ENCODE results near the gene TMEM72. TPM values are rescaled to one million over a fixed set of nuclear protein-coding genes. Genes with fewer than 3 reads are reported as not detected.

The TMEM72 gene
- total RNA-seq, 1 experiment from 2014 or later, result not detected

DNA sequence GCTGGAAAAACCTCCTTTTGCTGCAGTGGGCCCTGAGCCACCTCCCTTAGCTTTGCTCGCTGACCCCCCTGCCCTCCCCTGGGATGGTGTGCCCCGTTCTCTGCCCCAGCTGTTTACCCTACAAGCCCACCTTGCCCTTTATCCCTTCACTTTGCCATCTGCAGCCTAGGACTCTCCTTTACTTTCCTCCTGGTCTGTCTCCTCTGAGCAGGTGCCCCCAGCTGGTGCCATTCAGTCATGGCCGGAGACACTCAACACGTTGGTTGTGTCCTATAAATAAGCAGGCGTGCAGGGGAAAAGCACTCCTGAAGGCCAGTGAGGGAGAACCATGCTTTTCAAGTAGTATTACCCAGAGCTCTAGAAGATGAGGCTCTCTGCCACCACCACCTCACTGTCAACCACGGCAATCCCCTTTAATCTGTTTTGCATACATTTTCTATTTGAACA, 54.5 kb downstream of the TMEM72 start:
- no peak for DNase-seq
- H3K27me3 ChIP-seq, result no peaks in the 10 kb centered on the region
- H3K9me3 ChIP-seq, result no peaks in the 10 kb centered on the region

DNA sequence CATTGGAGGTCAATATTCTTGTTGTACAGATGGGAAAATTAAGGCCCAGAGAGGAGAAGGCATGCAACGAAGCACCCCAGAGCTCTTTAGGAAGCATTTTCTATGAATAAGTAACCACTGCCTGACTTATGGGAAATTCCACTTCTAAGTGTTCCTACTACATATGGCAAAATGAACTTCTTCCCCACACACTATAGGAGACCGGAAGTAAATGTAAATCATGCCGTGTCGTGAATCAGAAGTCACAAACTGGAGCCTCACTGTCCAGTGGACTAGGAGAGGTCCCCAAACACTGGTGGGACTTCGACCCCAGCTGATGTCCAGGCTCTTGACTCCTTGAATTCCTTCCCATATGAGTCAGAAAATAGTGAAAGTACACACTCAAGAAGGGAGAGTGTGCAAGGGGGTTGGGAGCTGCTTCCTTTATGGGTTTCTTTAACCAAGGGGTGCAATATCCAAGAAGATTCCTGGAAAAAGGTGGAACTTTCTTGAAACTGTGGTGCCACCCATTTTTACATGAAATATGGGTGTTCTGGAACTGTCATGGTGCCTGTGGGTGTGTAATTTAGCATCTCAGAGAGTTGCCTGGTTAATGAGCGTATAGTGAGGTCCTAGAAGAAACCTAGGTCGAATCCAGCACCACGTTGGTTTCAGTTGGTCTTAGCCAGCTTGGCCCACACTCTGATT, 55.1 kb downstream of the TMEM72 start:
- no peaks in the 10 kb centered on the region for H3K36me3 ChIP-seq
- no peak overlapping the region for H3K4me3 ChIP-seq
- no peak for DNase-seq
- H3K9me3 ChIP-seq, result no peaks in the 10 kb centered on the region
- no peaks in the 10 kb centered on the region for H3K27me3 ChIP-seq

More for the DNA sequence above, 54.5 kb downstream of the TMEM72 start:
- no peaks in the 10 kb centered on the region for H3K36me3 ChIP-seq
- no peak overlapping the region for H3K4me3 ChIP-seq

DNA sequence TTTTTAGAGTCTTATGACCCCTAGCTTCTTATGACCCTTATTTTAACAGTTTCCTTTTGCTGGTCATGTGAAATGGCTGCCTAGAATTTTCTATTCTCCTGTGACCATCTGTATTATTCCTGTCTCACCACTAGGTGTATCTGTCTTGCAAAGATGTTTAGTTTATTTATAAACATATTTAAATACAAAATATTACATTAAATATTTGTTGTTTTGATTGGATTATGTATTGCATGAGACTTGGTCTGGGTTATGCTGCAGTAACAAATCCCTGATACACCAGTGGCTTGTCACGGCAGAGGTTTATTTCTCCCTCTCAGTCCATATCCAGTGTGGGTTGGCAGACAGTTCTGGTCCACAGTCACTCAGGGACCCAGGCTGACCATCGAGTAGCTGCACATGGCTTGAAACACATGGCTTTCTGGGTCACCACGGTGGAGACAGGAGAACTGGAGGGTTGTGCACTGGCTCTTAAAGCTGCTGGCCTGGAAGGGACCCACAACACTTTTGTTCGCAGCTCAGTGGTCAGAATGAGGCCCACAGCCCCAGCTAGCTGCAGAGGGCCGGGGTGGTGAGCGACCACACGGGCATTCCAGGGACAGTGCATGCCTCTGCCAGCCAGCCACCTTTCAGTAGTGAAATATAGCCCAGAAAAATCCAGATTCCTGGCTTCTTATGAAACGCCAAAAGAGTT, 55.8 kb downstream of the TMEM72 start:
- DNase-seq, result no peak
- H3K36me3 ChIP-seq, result no peaks in the 10 kb centered on the region
- no peak overlapping the region for H3K4me3 ChIP-seq
- H3K9me3 ChIP-seq, result no peaks in the 10 kb centered on the region
- no peaks in the 10 kb centered on the region for H3K27me3 ChIP-seq

DNA sequence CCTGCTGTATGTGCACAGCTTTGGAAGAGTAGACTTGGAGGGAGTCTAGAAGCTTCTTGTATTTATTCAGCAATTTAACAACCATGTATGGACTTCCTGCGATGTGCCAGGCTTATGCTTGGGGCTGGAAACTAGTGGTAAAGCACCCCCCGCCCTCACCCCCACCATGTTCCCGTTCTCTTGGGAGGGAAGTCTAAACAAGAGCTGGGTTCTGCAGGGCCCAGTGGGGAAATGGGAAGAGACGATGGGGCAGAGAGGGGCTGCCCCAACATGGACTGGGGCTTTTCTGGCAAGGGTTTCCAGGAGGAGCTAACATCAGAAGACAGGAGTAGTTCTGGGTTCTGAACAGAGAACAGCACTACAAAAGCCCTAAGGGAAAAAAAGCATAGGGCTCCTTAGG, 56.5 kb downstream of the TMEM72 start:
- no peaks in the 10 kb centered on the region for H3K27me3 ChIP-seq
- H3K36me3 ChIP-seq, result no peaks in the 10 kb centered on the region
- H3K9me3 ChIP-seq, result no peaks in the 10 kb centered on the region
- H3K4me3 ChIP-seq, result no peak overlapping the region
- DNase-seq, result no peak

DNA sequence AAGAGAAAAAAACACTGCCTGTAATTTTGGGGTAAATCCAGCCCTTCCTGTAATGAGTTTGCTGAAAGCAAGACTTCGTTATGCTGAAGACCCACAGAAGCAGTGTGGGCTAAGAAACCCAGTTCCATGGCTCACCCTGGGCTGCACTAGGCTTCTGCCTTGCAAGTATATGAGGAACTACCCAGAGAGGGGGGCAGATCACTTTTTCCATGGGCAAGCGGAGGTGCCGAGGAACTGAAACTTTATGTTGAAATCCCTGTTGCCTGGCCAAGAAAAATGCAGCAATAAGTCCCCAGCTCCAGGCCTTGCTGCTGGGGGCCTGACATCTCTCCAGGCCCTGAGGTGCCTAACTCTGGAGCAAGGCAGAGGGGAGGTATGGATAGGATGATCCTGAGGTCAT, 57.0 kb downstream of the TMEM72 start:
- no peak for DNase-seq
- H3K36me3 ChIP-seq, result no peaks in the 10 kb centered on the region
- H3K4me3 ChIP-seq, result no peak overlapping the region
- H3K27me3 ChIP-seq, result no peaks in the 10 kb centered on the region
- H3K9me3 ChIP-seq, result no peaks in the 10 kb centered on the region

DNA sequence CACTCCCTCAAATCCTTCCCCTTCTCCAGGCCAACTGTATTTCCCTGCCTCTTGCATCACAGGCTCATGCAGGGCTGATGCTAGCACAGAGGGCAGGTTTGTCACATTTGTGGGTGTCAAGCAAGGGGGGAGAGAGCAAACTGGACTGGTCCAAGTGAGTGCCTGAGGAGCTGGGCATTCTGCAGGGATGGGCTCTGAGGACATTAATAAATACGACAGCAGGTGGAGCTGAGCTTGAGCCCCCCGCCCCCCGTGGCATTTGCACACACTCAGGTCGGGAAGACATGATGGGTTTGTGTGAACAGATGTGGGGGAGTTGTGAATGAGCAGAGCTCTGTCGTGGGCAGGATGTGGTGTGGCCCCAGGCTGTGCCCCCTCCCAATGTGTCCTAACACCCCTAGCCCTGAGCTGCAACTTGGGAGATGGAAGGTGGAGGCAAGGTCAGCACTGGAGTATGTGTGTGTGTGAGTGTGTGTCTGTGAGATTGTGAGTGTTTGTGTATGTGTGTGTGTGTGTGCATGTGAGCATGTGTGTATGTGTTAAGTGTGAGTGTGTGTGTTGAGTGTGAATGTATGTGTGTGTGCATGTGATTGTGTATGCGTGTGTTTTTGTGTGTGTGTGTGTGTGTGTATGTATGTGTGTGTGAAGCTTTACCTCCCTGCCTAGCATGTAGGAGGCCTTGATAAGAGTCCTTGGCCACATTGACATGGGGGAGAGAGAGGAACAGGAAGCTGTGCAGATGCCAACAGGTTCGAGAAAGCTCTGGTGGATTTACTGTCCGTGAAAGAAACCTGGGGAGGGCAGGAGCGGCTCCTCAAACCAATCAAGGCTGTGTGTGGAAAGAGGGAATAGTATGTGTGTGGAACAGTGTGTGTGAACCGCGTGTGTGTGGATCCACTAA, 57.6 kb downstream of the TMEM72 start:
- no peaks in the 10 kb centered on the region for H3K36me3 ChIP-seq
- no peak for DNase-seq
- H3K27me3 ChIP-seq, result no peaks in the 10 kb centered on the region
- no peak overlapping the region for H3K4me3 ChIP-seq
- H3K9me3 ChIP-seq, result no peaks in the 10 kb centered on the region

DNA sequence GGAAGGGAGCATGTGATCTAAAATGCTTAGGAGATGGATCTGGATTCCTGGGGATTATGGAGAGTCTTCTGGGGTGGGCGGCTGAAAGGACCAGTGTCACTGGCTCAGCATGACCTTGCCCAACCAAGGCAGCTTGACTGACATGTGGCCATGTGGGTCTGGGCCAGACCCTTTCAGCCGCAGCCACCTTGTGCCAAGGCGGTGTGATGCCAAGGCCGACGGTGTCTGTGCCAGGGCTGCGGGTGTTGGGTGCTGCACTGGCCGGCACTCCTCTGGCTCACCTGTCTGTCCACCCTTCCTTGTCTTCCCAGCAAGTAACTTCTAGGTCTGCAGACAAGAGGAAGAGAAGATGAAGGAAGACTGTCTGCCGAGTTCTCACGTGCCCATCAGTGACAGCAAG, 58.7 kb downstream of the TMEM72 start:
- DNase-seq, result no peak
- H3K9me3 ChIP-seq, result no peaks in the 10 kb centered on the region
- no peak overlapping the region for H3K4me3 ChIP-seq
- H3K27me3 ChIP-seq, result no peaks in the 10 kb centered on the region
- H3K36me3 ChIP-seq, result no peaks in the 10 kb centered on the region

DNA sequence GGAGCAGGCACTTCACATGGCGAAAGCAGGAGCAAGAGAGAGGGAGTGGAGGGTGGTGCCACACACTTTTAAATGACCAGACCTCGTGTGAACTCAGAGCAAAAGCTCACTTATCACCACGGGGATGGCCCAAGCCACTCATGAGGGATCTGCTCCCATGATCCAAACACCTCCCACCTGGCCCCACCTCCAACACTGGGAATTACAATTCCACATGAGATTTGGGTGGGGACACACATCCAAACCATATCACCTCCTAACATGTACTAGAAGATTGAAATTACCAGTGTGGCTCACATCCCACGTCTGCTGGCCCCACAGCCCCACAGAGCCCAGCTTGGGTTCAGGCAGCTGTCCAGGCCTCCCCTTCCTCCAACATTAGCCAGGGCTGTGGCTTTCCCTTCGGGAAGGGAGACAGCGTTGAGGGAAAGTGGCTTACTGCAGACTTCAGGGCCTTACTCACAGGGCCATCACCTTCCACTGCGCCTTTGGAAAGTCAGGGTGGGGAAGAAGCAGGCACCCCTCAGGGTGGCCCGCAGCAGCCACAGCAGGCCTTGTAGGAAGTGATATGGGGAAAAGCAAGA, 59.8 kb downstream of the TMEM72 start:
- H3K4me3 ChIP-seq, result no peak overlapping the region
- H3K36me3 ChIP-seq, result no peaks in the 10 kb centered on the region
- DNase-seq, result no peak
- no peaks in the 10 kb centered on the region for H3K9me3 ChIP-seq
- H3K27me3 ChIP-seq, result no peaks in the 10 kb centered on the region

DNA sequence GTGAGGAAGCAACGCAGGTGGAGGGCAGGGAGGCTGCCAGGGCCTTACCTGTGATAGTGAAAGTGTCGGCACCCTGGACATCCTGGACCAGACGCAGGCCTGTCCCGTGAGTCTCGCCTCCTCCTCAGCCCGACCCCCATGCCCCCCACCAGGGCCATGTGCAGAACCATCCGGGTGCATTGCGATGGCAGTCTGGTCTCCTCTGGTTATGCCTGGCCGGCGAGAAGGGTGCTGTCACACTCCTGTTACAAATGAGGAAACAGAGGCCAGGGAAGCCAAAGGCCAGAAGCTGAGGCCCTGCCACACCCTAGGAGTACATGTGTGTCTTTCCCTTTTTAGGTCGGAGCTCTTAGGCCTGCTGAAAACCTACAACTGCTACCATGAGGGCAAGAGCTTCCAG, 60.3 kb downstream of the TMEM72 start:
- no peaks in the 10 kb centered on the region for H3K36me3 ChIP-seq
- H3K27me3 ChIP-seq, result no peaks in the 10 kb centered on the region
- no peak for DNase-seq
- H3K4me3 ChIP-seq, result no peak overlapping the region
- H3K9me3 ChIP-seq, result no peaks in the 10 kb centered on the region

DNA sequence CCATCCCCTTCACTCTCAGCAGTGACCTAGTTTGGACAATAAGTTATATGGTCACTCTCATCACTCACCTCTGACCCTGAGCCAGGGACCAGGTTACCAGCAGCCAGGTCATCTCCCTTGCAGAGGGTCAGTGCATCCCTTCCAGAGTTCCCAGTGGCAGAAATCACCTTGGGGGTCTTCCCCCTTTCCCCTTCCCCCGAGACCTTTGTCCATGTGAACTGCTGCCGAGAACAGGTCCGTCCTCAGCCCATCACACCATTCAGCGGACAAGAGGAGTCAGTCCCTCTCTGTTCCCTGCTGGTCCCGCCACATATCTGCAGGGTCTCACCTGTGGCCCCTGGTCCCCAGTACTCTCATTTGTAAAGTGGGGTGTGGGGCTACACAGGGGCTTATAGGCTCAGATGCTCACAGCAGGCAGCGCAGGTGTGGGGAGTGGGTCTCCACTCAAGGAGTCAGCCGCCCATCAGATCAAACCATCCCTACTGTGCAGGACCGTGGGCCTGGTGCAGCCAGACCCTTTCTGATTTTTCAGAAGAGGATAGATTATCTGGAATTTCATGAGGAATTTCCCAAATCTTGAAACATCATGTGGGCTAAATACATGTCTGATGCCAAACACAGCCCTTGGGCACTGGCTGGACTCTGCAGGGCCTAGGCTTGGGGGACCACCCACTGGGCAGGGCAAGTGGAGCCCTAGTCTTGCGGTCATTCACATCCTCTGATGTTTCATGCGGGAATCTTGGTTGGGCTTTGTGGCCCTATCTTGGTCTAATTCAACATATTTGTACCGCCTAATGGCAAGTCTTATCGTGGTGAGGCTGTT, 61.0 kb downstream of the TMEM72 start:
- Histone ChIP-seq H3K9me3 (no peaks in the 10 kb centered on the region), H3K27me3 (no peaks in the 10 kb centered on the region), H3K4me3 (no peak overlapping the region), H3K36me3 (no peaks in the 10 kb centered on the region)
- DNase-seq, result no peak

DNA sequence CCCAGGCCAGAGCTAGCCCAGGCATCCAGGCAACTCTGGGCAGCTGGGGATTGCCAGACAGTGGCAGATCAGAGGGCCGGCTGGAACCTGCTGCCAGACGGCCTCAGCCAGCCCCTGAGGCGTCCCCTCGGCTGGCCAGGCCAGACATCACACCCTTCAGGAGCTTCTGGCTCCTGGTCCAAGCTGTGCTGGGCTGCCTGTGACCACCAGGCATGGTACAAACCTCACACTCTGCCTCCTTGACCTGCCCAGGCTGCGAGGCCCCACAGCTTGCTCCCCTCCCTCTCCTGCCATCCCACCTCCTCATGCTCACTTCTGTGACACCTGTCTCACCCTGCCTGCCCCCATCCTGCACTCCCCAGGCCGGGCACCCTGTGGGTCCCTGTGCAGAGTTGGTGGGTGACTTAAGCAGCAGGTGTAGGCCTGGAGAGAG, 61.8 kb downstream of the TMEM72 start:
- no peak for DNase-seq
- H3K4me3 ChIP-seq, result no peak overlapping the region
- no peaks in the 10 kb centered on the region for H3K36me3 ChIP-seq
- no peaks in the 10 kb centered on the region for H3K27me3 ChIP-seq
- H3K9me3 ChIP-seq, result no peaks in the 10 kb centered on the region

DNA sequence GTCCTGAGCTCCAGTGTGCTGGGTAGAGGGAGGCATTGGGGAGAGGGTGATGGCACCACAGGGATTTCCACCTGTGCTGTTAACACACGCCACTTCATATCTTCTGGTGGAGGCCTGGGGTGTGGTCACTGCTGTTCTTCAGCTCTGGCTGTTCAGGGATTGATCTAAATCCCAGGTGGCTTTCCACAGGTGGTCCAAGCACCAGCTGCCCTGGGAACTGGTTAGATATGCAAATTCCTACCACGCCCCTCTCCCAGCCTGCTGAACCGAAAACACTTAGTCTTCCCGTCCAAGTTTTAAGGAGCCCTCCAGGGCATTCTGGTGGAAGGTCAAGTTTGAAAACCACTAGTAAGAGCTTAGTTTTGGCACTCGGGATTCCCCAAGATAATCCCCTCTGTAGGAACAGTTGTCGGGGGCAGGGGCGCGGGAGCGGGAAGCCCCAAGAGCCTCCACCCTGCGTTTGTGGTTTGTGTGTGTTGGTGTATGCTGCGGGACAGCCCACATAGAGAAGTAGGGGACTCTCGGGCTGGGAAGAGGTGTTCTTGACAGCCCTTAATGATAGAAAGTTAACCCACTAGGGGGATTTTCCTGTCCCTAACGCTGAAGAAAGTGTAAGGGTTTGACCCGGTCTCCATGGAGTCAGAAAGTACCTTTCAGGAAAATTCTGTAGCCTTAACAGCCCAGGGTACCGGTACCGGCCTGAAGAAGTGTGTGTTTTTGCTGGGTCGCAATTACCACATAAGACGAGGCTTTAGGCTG, 62.4 kb downstream of the TMEM72 start:
- DNase-seq, result no peak
- H3K9me3 ChIP-seq, result no peaks in the 10 kb centered on the region
- no peak overlapping the region for H3K4me3 ChIP-seq
- no peaks in the 10 kb centered on the region for H3K27me3 ChIP-seq
- H3K36me3 ChIP-seq, result no peaks in the 10 kb centered on the region

DNA sequence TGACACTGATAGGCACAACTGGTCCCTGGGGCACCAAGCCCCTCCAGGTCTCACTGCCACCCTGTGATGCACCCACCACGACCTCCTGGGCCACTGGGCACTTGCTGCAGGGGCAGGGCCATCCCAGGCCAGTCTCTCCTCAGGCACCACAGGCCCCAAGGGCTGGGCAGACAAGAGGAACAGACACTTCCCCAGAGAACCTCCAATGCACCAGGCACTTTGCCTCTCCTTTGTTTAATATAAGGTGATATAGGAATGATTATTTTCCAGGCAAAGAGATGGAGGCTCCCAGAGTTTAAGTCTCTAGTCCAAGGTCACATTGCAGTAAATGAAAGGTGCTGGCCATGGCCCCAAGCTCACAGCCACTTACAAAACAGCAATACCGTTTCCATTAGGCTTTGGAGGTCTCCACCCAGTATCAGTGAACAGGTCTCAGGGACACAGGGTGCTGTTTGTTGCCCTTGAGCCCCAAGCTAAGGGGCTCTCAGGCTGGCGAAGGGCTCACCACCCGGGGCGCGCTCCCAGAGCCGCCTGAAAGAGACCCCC, 63.0 kb downstream of the TMEM72 start:
- Histone ChIP-seq H3K36me3 (no peaks in the 10 kb centered on the region), H3K27me3 (no peaks in the 10 kb centered on the region), H3K4me3 (peak overlapping the region; percentile 23; the same call in 1 of the 2 replicates), H3K9me3 (no peaks in the 10 kb centered on the region)
- no peak for DNase-seq

DNA sequence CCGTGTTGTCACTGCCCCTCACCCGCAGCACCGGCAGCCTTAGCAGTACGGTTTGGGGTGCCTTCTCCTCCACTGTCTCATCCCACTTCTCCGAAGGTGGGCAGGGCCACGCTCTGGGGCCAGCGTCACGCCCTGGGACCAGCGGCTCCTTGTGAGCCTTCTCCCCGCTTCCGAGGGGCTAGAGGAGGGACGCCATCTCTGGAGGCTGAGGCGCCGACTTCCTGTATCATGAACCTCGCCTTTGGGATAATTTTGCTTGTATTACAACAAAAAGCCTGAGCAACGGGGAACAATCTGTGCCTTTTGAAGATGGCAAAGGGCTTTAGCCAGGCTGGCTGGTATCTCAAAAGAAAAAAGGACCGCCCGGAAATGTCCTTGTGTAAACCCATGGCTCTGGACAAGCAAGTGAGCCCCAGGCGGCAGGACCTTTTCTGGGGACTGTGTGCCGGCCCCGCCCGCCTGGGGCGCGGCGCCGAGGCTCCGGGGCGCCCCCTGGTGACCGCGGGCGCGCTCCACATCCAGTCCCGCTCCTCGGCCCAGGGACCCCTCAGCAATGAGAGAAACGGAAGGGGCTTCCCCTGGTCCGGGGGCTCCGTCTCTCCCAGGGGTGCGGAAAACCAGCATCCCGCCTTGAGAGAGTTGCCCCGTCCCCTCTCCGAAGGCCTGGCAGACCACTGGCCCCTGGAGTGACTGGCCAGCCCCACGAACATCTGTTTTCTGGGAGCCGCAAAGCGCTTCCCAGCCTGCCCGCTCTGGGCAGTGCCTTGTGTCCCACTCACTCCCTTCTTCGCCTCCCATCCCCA, 63.7 kb downstream of the TMEM72 start:
- no peaks in the 10 kb centered on the region for H3K27me3 ChIP-seq
- peak; percentile 57 for DNase-seq
- no peaks in the 10 kb centered on the region for H3K9me3 ChIP-seq
- H3K4me3 ChIP-seq, result peak overlapping the region; percentile 23
- no peaks in the 10 kb centered on the region for H3K36me3 ChIP-seq
